Astrocyte (in vitro differentiated cells and primary cell): ENCODE data around the gene SGCE.

Experiments
- EZH2 ChIP-seq: IDR thresholded peaks from 2 replicates; pipeline ENCODE4 v1.6.1; 2012; ENCODE audit warnings: mild to moderate bottlenecking, low read length, inconsistent platforms; ENCODE audit not compliant: insufficient read depth
- TF ChIP-seq, protein P1 (sequence below): IDR thresholded peaks from 2 replicates; pipeline ENCODE4 v1.5.1; 2011; ENCODE audit warnings: low read depth, mild to moderate bottlenecking, inconsistent platforms, low read length, moderate library complexity; ENCODE audit not compliant: insufficient read depth

GRCh38 chr7:94656925-94657731, 1.2 kb upstream of the SGCE start:
- TF ChIP-seq EZH2 = no peak
- TF ChIP-seq, protein P1, sequence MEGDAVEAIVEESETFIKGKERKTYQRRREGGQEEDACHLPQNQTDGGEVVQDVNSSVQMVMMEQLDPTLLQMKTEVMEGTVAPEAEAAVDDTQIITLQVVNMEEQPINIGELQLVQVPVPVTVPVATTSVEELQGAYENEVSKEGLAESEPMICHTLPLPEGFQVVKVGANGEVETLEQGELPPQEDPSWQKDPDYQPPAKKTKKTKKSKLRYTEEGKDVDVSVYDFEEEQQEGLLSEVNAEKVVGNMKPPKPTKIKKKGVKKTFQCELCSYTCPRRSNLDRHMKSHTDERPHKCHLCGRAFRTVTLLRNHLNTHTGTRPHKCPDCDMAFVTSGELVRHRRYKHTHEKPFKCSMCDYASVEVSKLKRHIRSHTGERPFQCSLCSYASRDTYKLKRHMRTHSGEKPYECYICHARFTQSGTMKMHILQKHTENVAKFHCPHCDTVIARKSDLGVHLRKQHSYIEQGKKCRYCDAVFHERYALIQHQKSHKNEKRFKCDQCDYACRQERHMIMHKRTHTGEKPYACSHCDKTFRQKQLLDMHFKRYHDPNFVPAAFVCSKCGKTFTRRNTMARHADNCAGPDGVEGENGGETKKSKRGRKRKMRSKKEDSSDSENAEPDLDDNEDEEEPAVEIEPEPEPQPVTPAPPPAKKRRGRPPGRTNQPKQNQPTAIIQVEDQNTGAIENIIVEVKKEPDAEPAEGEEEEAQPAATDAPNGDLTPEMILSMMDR = no peak
